ENCODE measurements around the gene FGF18. TPM values are rescaled to one million over a fixed set of nuclear protein-coding genes. Genes with fewer than 3 reads are reported as not detected.
A peak's percentile ranks its signal among the peaks of the same experiment; 100 is the strongest.

Gene FGF18
- total and polyA plus RNA-seq, 12 donors = 0.14 to 1.5 (median 0.30) TPM

DNA sequence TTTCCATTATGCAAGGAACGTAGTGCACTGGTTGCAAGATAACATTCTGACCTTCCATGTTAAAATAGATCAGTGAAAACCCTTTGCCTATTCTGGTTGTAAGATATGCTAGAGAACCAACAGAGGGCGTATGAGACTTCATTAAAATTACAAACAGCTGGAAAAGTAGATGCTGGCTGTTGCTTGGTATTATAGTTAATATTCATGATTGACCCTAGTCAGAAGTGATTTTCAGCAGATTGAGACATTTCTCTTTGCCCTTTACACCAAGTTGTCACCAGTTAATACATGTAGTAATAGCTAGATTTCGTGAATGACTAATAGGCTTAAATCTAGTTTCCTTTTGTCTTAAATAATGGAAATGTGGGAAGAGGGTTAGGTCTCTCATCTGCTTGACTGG is 13.8 kb upstream of the FGF18 start:
- no peak for TF ChIP-seq POLR2A (IDR thresholded peaks at IDR 0.05)
- TF ChIP-seq, protein P1, sequence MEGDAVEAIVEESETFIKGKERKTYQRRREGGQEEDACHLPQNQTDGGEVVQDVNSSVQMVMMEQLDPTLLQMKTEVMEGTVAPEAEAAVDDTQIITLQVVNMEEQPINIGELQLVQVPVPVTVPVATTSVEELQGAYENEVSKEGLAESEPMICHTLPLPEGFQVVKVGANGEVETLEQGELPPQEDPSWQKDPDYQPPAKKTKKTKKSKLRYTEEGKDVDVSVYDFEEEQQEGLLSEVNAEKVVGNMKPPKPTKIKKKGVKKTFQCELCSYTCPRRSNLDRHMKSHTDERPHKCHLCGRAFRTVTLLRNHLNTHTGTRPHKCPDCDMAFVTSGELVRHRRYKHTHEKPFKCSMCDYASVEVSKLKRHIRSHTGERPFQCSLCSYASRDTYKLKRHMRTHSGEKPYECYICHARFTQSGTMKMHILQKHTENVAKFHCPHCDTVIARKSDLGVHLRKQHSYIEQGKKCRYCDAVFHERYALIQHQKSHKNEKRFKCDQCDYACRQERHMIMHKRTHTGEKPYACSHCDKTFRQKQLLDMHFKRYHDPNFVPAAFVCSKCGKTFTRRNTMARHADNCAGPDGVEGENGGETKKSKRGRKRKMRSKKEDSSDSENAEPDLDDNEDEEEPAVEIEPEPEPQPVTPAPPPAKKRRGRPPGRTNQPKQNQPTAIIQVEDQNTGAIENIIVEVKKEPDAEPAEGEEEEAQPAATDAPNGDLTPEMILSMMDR (IDR thresholded peaks at IDR 0.05) = peak in 3 of 6 experiments; percentile 24 to 29 (median 26)
- intact Hi-C loops (cut with DNase I) = no loop called here

GRCh38 chr5:171407234-171407633 is 12.2 kb upstream of the FGF18 start:
- no peak for DNase-seq
- intact Hi-C loops (cut with DNase I) = no loop called here
- 66 to 93% (median 80%) methylated on average over 4 of the region's 4 CpGs for WGBS, 4 donors
- H3K4me1 ChIP-seq (replicated peaks in 1 of 2) = no peaks in the 10 kb centered on the region
- no peak overlapping the region for H3K27ac ChIP-seq
- H3K9me3 ChIP-seq (replicated peaks in 1 of 3) = no peaks in the 10 kb centered on the region
- no peak overlapping the region for H3K4me3 ChIP-seq
- TF ChIP-seq, protein P1 (IDR thresholded peaks at IDR 0.05) = no peak
- TF ChIP-seq POLR2A (IDR thresholded peaks at IDR 0.05) = no peak
- no peaks in the 10 kb centered on the region for H3K27me3 ChIP-seq
- peaks cover 0 to 62% of the 10 kb centered on the region in 2 donors for H3K36me3 ChIP-seq (replicated peaks in 1 of 2)

More for the DNA sequence above, 13.8 kb upstream of the FGF18 start:
- no peaks in the 10 kb centered on the region for H3K4me1 ChIP-seq (replicated peaks in 1 of 2)
- peaks cover 0 to 59% of the 10 kb centered on the region in 2 donors for H3K36me3 ChIP-seq (replicated peaks in 1 of 2)
- no peaks in the 10 kb centered on the region for H3K27me3 ChIP-seq
- WGBS, 4 donors = 53 to 60% (median 54%) methylated on average over 3 of the region's 3 CpGs
- H3K9me3 ChIP-seq (replicated peaks in 1 of 3) = no peaks in the 10 kb centered on the region
- no peak for DNase-seq
- H3K27ac ChIP-seq = no peak overlapping the region
- no peak overlapping the region for H3K4me3 ChIP-seq

DNA sequence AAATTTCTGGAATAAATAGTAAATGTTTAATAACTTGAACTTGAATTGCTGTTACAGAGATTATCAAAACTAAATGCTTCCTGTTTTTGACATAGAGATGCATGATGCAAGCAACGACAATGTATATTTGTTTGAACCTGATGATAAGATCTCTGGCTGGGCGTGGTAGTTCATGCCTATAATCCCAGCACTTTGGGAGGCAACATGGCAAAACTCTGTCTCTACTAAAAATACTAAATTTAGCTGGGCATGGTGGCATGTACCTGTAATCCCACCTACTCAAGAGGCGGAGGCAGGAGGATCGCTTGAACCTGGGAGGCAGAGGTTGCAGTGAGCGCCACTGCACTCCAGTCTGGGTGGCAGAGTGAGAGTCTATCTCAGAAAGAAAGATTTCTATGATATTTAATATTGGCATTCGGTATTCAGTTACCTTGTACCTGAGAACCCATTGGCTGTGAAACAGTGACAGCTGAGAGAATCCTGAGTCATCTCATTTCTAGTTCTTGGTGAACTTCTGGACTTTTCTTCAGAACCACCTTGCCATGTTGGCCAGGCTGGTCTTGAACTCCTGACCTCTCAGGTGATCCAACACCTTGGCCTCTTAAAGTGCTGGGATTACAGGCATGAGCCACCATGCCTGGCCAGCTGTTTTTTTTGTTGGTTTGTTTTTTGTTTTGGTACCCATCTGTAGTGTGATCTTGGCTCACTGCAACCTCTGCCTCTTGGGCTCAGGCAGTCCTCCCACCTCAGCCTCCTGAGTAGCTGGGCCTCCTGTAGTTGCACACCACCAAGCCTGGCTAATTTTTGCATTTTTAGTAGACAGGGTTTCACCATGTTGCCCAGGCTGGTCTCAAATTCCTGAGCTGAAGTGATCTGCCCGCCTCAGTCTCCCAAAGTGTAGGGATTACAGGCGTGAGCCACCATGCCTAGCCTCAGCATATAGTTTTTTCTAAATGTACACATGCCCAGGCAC is 10.0 kb upstream of the FGF18 start:
- Histone ChIP-seq H3K4me3 (no peak overlapping the region), H3K27ac (no peak overlapping the region), H3K36me3 (replicated peaks in 1 of 2) (peaks cover 0 to 69% of the 10 kb centered on the region in 2 donors), H3K27me3 (no peaks in the 10 kb centered on the region), H3K9me3 (replicated peaks in 1 of 3) (no peaks in the 10 kb centered on the region), H3K4me1 (replicated peaks in 1 of 2) (no peaks in the 10 kb centered on the region)
- intact Hi-C loops (cut with DNase I) = no loop called here
- WGBS, 4 donors = 88 to 94% (median 90%) methylated on average over 8 of the region's 8 CpGs
- DNase-seq = peak in 1 of 7 donors; percentile 30
- TF ChIP-seq, protein P1 (IDR thresholded peaks at IDR 0.05) = no peak
- no peak for TF ChIP-seq POLR2A (IDR thresholded peaks at IDR 0.05)

DNA sequence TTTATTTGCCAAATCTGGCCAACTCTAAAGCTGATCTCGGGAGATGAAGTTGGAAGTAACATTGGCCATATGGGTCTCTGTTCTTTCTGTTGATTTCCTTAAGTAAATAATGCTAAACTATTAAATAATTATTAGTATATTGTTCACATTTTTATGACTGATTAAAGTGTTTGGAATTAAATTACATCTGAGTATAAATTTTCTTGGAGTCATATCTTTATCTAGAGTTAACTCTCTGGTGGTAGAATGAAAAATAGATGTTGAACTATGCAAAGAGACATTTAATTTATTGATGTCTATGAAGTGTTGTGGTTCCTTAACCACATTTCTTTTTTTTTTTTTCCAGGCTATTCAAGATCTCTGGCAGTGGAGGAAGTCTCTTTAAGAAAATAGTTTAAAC is 9.3 kb upstream of the FGF18 start:
- intact Hi-C loops (cut with DNase I) = no loop called here
- WGBS, 4 donors = 0 to 93% (median 39%) methylated on average over 1 of the region's 1 CpG
- no peaks in the 10 kb centered on the region for H3K27me3 ChIP-seq
- no peaks in the 10 kb centered on the region for H3K4me1 ChIP-seq (replicated peaks in 1 of 2)
- H3K27ac ChIP-seq = no peak overlapping the region
- no peak overlapping the region for H3K4me3 ChIP-seq
- TF ChIP-seq, protein P1 (IDR thresholded peaks at IDR 0.05) = no peak
- no peak for TF ChIP-seq POLR2A (IDR thresholded peaks at IDR 0.05)
- DNase-seq = no peak
- peaks cover 0 to 64% of the 10 kb centered on the region in 2 donors for H3K36me3 ChIP-seq (replicated peaks in 1 of 2)
- H3K9me3 ChIP-seq (replicated peaks in 1 of 3) = no peaks in the 10 kb centered on the region
